OCI-M1 (cell line): ENCODE data around the gene APOBEC3G.
"Not testable (repeated sequence)": the region's sequence is repeated elsewhere in the genome, so short reads cannot be mapped to it uniquely, and the experiment has no call there.

Experiments
- DNase-seq: peaks from one replicate; lab custom pipeline; 2025; lab: John Stamatoyannopoulos, UW

Gene APOBEC3G

GRCh38 chr22:39068033-39068785 lies 8.9 kb upstream of the APOBEC3G start:
- DNase-seq, result no peak

- no peak for DNase-seq
Observed at GRCh38 chr22:39070186-39070585, 6.9 kb upstream of the APOBEC3G start.

- DNase-seq, result not testable (repeated sequence)
Observed at GRCh38 chr22:39072581-39072981, 4.5 kb upstream of the APOBEC3G start.

- DNase-seq, result no peak
Observed at GRCh38 chr22:39073981-39074380, 3.1 kb upstream of the APOBEC3G start.

GRCh38 chr22:39076155-39077025 lies 685 bp upstream of the APOBEC3G start:
- DNase-seq, result not testable (repeated sequence)

GRCh38 chr22:39077912-39078311 lies 837 bp downstream of the APOBEC3G start:
- not testable (repeated sequence) for DNase-seq

GRCh38 chr22:39078329-39078728 lies 1.3 kb downstream of the APOBEC3G start:
- no peak for DNase-seq

- not testable (repeated sequence) for DNase-seq
Observed at GRCh38 chr22:39079054-39079637, 2.1 kb downstream of the APOBEC3G start.

GRCh38 chr22:39080052-39080762 lies 3.1 kb downstream of the APOBEC3G start:
- DNase-seq, result no peak

GRCh38 chr22:39081016-39081415 lies 3.9 kb downstream of the APOBEC3G start:
- no peak for DNase-seq

- DNase-seq, result no peak
Observed at GRCh38 chr22:39081598-39081997, 4.5 kb downstream of the APOBEC3G start.

- DNase-seq, result no peak
Observed at GRCh38 chr22:39083212-39084165, 6.4 kb downstream of the APOBEC3G start.

- DNase-seq, result no peak
Observed at GRCh38 chr22:39084666-39085065, 7.6 kb downstream of the APOBEC3G start.

- no peak for DNase-seq
Observed at GRCh38 chr22:39087098-39087497, 10.0 kb downstream of the APOBEC3G start.

- no peak for DNase-seq
Observed at GRCh38 chr22:39087881-39088684, 11.0 kb downstream of the APOBEC3G start.

- DNase-seq, result no peak
Observed at GRCh38 chr22:39088685-39089032, 11.6 kb downstream of the APOBEC3G start.

- DNase-seq, result no peak
Observed at GRCh38 chr22:39089928-39090327, 12.9 kb downstream of the APOBEC3G start.

GRCh38 chr22:39090426-39091064 lies 13.5 kb downstream of the APOBEC3G start:
- DNase-seq, result no peak
